Smooth muscle cell (in vitro differentiated cells): Measurements from ENCODE around the gene TMEM72. TPM values are rescaled to one million over a fixed set of nuclear protein-coding genes. Genes with fewer than 3 reads are reported as not detected.

ENCODE experiments used
- DNase-seq: peaks from one replicate; lab custom pipeline; 2025; ENCODE audit not compliant: unreplicated experiment; lab: John Stamatoyannopoulos, UW
- H2AFZ ChIP-seq: fragments of 200-600 bp; sonication (generic); 2 replicates; pipeline ENCODE4 v1.6.0; 2016; ENCODE audit warnings: antibody characterized with exemption, low read depth, mild to moderate bottlenecking
- H3F3A ChIP-seq: fragments of 200-600 bp; sonication (generic); 2 replicates; pipeline ENCODE4 v1.6.0; 2017; ENCODE audit warnings: antibody characterized with exemption, low read depth
- H3K27ac ChIP-seq: fragments of 200-600 bp; sonication (generic); 2 replicates; pipeline ENCODE4 v1.5.1; 2016; ENCODE audit warnings: low read depth, mild to moderate bottlenecking
- H3K27me3 ChIP-seq: fragments of 200-600 bp; sonication (generic); 2 replicates; pipeline ENCODE4 v1.6.1; 2016; ENCODE audit warnings: low read depth, mild to moderate bottlenecking
- H3K36me3 ChIP-seq: fragments of 200-600 bp; sonication (generic); 2 replicates; pipeline ENCODE4 v1.5.1; 2016; ENCODE audit warnings: low read depth
- H3K4me1 ChIP-seq: fragments of 200-600 bp; sonication (generic); 2 replicates; pipeline ENCODE4 v1.5.1; 2016; ENCODE audit warnings: low read depth
- H3K4me2 ChIP-seq: fragments of 200-600 bp; sonication (generic); 2 replicates; pipeline ENCODE4 v1.6.0; 2016; ENCODE audit warnings: mild to moderate bottlenecking
- H3K4me3 ChIP-seq: fragments of 200-600 bp; sonication (generic); 2 replicates; pipeline ENCODE4 v1.5.1; 2016; ENCODE audit warnings: mild to moderate bottlenecking
- H3K79me2 ChIP-seq: fragments of 200-600 bp; sonication (generic); 2 replicates; pipeline ENCODE4 v1.6.0; 2016; ENCODE audit warnings: low read depth, mild to moderate bottlenecking
- H3K9ac ChIP-seq: fragments of 200-600 bp; sonication (generic); 2 replicates; pipeline ENCODE4 v1.6.0; 2016; ENCODE audit warnings: low read depth
- H3K9me3 ChIP-seq: fragments of 200-600 bp; sonication (generic); replicated peaks from 2 replicates; pipeline ENCODE4 v1.5.1; 2016; ENCODE audit warnings: low read depth
- H4K20me1 ChIP-seq: fragments of 200-600 bp; sonication (generic); 2 replicates; pipeline ENCODE4 v1.6.0; 2016; ENCODE audit warnings: low read depth
- CTCF ChIP-seq: fragments of 200-600 bp; sonication (generic); IDR thresholded peaks from 2 replicates; pipeline ENCODE4 v1.5.1; 2017; ENCODE audit warnings: borderline replicate concordance, mild to moderate bottlenecking, antibody characterized with exemption; ENCODE audit not compliant: insufficient read depth, poor library complexity, severe bottlenecking
- WGBS: methylation state at CpG from one replicate; pipeline ENCODE4 v1.1.7; 2016; ENCODE audit warnings: low lambda C conversion rate; 5-methylcytosine and 5-hydroxymethylcytosine counted together
- polyA plus RNA-seq: library from polyadenylated mRNA; unstranded; fragments of >200 nt; fragmentation: Nextera tagmentation; extraction: Ambion mirVana; gene quantifications from 2 replicates; pipeline ENCODE4 v1.2.1, GENCODE V29; 2016
- total RNA-seq: library from RNA; depleted of rRNA; stranded (reverse); fragments of >200 nt; gene quantifications from 2 replicates; pipeline ENCODE4 v1.2.3, GENCODE V29; 2014

Gene TMEM72
- total and polyA plus RNA-seq, 2 experiments from 2014 or later = not detected

- Histone ChIP-seq H3F3A (no peaks in the 10 kb centered on the region), H3K27me3 (no peaks in the 10 kb centered on the region), H3K4me3 (no peak overlapping the region), H3K9me3 (no peaks in the 10 kb centered on the region), H3K36me3 (no peaks in the 10 kb centered on the region), H3K9ac (no peak overlapping the region), H3K4me2 (no peak overlapping the region), H4K20me1 (no peaks in the 10 kb centered on the region), H3K79me2 (no peaks in the 10 kb centered on the region), H2AFZ (no peak overlapping the region), H3K27ac (no peak overlapping the region), H3K4me1 (no peaks in the 10 kb centered on the region)
- no peak for DNase-seq
- TF ChIP-seq CTCF = no peak
- 88% methylated on average over 7 of the region's 7 CpGs for WGBS
These were observed 11.8 kb downstream of the TMEM72 start for GRCh38 chr10:44922796-44923545.

- no peak for DNase-seq
- no peak overlapping the region for H2AFZ ChIP-seq
- no peak overlapping the region for H3K27ac ChIP-seq
- no peaks in the 10 kb centered on the region for H3K36me3 ChIP-seq
- H3K27me3 ChIP-seq = no peaks in the 10 kb centered on the region
- H3K4me2 ChIP-seq = no peak overlapping the region
- no peak overlapping the region for H3K4me3 ChIP-seq
- TF ChIP-seq CTCF = no peak
- no peak overlapping the region for H3K9ac ChIP-seq
- no peaks in the 10 kb centered on the region for H3K79me2 ChIP-seq
- no peaks in the 10 kb centered on the region for H3F3A ChIP-seq
- no peaks in the 10 kb centered on the region for H3K9me3 ChIP-seq
- H4K20me1 ChIP-seq = no peaks in the 10 kb centered on the region
- H3K4me1 ChIP-seq = no peaks in the 10 kb centered on the region
- 87% methylated on average over 3 of the region's 3 CpGs for WGBS
These were observed 12.5 kb downstream of the TMEM72 start for GRCh38 chr10:44923611-44924010.

- H2AFZ ChIP-seq = no peak overlapping the region
- H3K4me3 ChIP-seq = no peak overlapping the region
- no peak overlapping the region for H3K4me2 ChIP-seq
- no peaks in the 10 kb centered on the region for H3K79me2 ChIP-seq
- H3K9ac ChIP-seq = no peak overlapping the region
- no peak for TF ChIP-seq CTCF
- no peaks in the 10 kb centered on the region for H3K9me3 ChIP-seq
- DNase-seq = no peak
- no peaks in the 10 kb centered on the region for H4K20me1 ChIP-seq
- H3K27me3 ChIP-seq = no peaks in the 10 kb centered on the region
- H3K4me1 ChIP-seq = no peaks in the 10 kb centered on the region
- H3F3A ChIP-seq = no peaks in the 10 kb centered on the region
- WGBS = 77% methylated on average over 20 of the region's 21 CpGs
- no peaks in the 10 kb centered on the region for H3K36me3 ChIP-seq
- no peak overlapping the region for H3K27ac ChIP-seq
These were observed 13.3 kb downstream of the TMEM72 start for GRCh38 chr10:44924261-44925040.
